ENCODE measurements around the gene CLPSL2.

Gene CLPSL2, protein sequence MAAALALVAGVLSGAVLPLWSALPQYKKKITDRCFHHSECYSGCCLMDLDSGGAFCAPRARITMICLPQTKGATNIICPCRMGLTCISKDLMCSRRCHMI

DNA sequence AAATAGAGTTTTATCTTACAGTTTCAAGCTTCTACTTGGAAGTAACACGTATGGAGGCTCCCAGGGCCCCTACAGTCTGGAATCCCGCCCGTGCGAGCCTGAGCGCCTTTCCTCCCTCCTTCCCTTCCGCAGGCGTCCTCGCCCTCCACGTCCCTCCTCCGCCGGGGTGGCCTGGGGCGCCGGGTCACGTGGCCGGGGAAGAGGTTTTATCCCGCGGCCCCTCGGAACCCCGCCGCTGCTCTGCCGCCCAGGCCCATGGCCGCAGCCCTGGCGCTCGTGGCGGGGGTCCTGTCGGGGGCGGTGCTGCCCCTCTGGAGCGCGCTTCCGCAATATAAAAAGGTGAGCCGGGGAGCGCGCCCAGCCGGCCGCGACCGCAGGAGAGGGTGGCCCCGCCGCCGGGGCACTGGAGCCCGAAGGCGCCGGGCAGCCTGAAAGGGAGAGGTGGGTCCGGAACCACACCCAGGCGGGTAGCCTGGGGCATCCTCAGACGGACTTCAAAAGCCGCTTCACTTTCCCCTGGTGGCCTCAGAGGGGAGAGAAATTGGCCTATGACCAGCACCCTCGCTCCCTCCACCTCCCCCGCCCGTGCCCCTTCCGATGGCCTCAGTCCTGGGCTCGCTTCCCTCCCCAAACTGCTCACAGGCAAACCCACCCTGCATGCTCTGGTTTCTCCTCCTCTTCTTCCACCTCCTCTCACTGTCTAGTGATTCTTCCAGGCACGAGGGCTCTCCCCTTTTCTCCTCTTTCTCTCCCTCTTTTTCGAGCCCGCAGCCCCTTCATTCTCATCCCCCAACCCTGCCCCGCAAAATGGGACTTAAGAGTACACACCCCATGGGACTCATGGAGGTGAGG lies at the start of gene CLPSL2:
CLPSL2 (plus strand) TSS at position 235 of the 852 bp plus-strand sequence; CDS start at position 256, 21 bp downstream.
- peak within 1 kb of the TSS; percentile 40 for H3K4me3 ChIP-seq (ENCODE audit: insufficient read length, low read depth)
- peaks cover 3% of the 10 kb centered on the region for H3K27me3 ChIP-seq (ENCODE audit: insufficient read depth, insufficient read length)
- H3K36me3 ChIP-seq (ENCODE audit: insufficient read depth, insufficient read length, low read length), result no peaks in the 10 kb centered on the region
- TF ChIP-seq ZNF274 (IDR thresholded peaks at IDR 0.05; ENCODE audit: low read depth, low read length), result no peak
- TF ChIP-seq SUZ12 (IDR thresholded peaks at IDR 0.05; ENCODE audit: extremely low read depth, insufficient read depth, insufficient read length), result no peak
- TF ChIP-seq YY1 (IDR thresholded peaks at IDR 0.05; ENCODE audit: insufficient read depth, insufficient read length), result no peak
- peak within 1 kb of the TSS; percentile 70 for H3K9ac ChIP-seq (ENCODE audit: insufficient read length, low read depth)
- H3K9me3 ChIP-seq (ENCODE audit: insufficient read depth, low read length), result no peaks in the 10 kb centered on the region
- H3K4me1 ChIP-seq (ENCODE audit: insufficient read depth, insufficient read length), result peaks cover 5% of the 10 kb centered on the region
- DNase-seq (ENCODE audit: low read depth, low spot score), result no peak

DNA sequence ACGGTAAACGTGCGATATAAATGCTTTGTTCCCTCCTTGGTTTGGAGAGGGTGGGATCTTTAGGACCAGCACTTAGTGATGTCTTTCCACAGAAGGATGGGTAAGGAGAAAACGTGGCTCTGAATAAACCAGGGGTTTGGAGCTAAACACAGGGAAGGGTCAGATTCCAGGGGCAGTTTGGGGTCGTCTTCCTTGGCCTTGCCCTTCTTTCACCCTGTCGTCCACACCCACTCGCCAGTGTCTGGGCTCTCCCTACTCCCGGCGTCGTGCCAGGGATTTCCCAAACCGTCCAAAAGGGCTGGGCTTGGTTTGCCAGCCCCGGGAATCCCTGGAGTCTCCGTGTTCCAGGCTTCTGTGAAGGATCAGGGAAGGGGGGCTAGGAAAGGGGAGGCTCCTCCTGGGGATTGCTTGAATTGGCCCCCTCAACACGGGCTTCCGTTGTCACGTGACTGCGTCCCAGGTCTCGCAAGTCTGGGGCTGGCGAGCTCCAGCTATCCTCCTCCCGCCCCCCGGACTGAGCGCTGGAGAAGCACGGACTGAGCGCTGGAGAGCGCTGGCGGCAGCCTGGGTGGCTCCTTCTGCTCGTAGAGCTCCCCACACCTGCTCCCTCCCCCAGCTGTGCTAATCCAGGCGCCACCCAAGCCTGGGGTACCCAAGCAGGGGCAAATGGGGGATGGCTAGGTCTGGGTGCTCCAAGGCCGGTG lies 49.0 kb upstream of the CLPSL2 start:
- H3K4me3 ChIP-seq (ENCODE audit: insufficient read length, low read depth), result peak overlapping the region; percentile 74
- TF ChIP-seq SUZ12 (IDR thresholded peaks at IDR 0.05; ENCODE audit: extremely low read depth, insufficient read depth, insufficient read length), result no peak
- TF ChIP-seq ZNF274 (IDR thresholded peaks at IDR 0.05; ENCODE audit: low read depth, low read length), result no peak
- no peak for TF ChIP-seq YY1 (IDR thresholded peaks at IDR 0.05; ENCODE audit: insufficient read depth, insufficient read length)
- H3K9ac ChIP-seq (ENCODE audit: insufficient read length, low read depth), result peak overlapping the region; percentile 87
- no peak for DNase-seq (ENCODE audit: low read depth, low spot score)
- H3K4me1 ChIP-seq (ENCODE audit: insufficient read depth, insufficient read length), result peaks cover 5% of the 10 kb centered on the region
- no peaks in the 10 kb centered on the region for H3K27me3 ChIP-seq (ENCODE audit: insufficient read depth, insufficient read length)
- no peaks in the 10 kb centered on the region for H3K9me3 ChIP-seq (ENCODE audit: insufficient read depth, low read length)
- no peaks in the 10 kb centered on the region for H3K36me3 ChIP-seq (ENCODE audit: insufficient read depth, insufficient read length, low read length)

DNA sequence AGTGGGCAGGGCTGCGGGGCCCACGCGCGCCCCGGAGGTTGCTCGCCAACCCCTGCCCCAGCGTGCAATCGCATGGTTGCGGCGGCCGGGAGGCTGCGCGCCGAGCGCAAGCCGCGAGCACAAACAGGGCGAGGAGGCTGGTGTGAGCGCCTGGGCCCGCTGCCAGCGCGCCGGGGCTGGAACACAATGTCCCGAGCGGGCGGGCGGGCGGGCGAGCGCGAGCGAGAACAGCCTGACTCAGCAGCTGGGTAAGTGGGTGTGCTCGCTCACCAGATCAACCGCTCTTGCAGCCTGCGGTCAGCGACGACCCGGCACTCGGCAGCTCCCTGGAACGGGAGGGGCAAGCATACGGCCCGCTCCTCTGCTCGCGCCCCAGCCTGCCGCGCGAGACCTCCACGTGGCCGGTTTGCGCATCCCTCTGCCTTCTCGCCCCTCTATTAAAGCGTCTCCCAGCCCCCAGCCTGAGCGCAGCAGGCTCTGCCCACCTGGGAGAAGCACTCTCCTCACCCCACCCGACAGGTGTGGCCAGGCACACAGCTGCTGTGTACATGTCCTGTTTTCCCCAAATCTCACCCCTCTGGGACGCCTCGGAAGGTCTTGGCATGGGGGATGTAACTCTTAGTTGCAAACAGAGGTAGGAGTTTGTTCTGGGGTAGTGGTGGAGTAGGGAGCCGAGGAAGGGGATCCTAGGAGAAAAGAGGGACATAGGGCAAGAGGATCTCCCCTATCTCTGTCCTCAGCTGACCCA lies 48.3 kb upstream of the CLPSL2 start:
- no peaks in the 10 kb centered on the region for H3K27me3 ChIP-seq (ENCODE audit: insufficient read depth, insufficient read length)
- peaks cover 5% of the 10 kb centered on the region for H3K4me1 ChIP-seq (ENCODE audit: insufficient read depth, insufficient read length)
- H3K4me3 ChIP-seq (ENCODE audit: insufficient read length, low read depth), result peak overlapping the region; percentile 74
- TF ChIP-seq ZNF274 (IDR thresholded peaks at IDR 0.05; ENCODE audit: low read depth, low read length) (no peak), YY1 (IDR thresholded peaks at IDR 0.05; ENCODE audit: insufficient read depth, insufficient read length) (no peak), SUZ12 (IDR thresholded peaks at IDR 0.05; ENCODE audit: extremely low read depth, insufficient read depth, insufficient read length) (no peak)
- no peaks in the 10 kb centered on the region for H3K9me3 ChIP-seq (ENCODE audit: insufficient read depth, low read length)
- H3K9ac ChIP-seq (ENCODE audit: insufficient read length, low read depth), result peak overlapping the region; percentile 90
- no peaks in the 10 kb centered on the region for H3K36me3 ChIP-seq (ENCODE audit: insufficient read depth, insufficient read length, low read length)
- DNase-seq (ENCODE audit: low read depth, low spot score), result no peak

DNA sequence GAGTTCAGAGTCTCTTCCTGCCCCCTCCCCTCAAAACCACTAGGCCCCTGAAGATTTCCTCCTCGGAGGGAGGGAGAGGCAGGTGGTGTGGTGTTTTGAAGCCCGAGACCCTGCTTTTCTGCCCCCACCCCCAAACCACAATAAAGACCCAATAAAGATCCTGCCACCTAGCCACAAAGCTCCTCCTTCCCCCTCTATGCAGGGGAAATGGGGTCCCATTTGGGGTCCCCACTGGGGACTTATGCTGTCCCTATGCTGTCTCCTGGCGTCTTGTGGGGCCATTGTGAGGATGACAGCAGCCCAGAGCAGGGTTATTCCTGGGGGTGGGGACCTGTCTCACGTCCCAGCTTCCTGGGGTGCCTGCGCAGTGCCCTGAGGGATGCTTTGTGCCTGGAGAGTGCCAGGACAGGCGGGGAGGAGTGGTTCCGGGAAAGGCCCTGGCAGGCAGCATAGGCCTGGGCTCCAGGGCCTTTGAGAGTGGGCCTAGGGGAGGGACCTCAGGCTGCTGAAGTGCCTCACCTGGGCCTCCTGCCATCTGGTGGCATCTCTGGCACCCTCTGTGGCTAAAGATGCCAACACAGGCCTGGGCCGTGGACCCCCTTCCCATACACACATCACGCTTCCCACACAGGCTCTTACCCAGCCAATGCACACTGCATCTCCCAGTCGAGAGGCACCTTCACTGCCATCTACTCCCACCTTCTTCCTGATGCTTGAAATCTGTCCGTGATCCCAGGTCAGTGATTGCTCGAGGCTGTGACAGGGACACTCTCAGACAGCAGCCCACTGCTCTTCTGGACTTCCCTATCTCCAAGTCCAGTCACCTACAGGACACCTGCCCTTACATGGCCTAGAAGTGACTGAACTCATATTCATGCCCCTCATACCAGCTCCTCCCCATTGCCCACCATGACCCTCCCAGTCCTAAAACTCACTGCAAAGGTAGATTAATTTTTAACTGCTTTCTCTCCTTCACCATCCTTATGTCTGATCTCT lies 47.4 kb upstream of the CLPSL2 start:
- H3K27me3 ChIP-seq (ENCODE audit: insufficient read depth, insufficient read length), result no peaks in the 10 kb centered on the region
- H3K4me3 ChIP-seq (ENCODE audit: insufficient read length, low read depth), result no peak overlapping the region
- H3K9me3 ChIP-seq (ENCODE audit: insufficient read depth, low read length), result no peaks in the 10 kb centered on the region
- peak overlapping the region; percentile 90 for H3K9ac ChIP-seq (ENCODE audit: insufficient read length, low read depth)
- H3K36me3 ChIP-seq (ENCODE audit: insufficient read depth, insufficient read length, low read length), result no peaks in the 10 kb centered on the region
- DNase-seq (ENCODE audit: low read depth, low spot score), result no peak
- peaks cover 5% of the 10 kb centered on the region for H3K4me1 ChIP-seq (ENCODE audit: insufficient read depth, insufficient read length)
- TF ChIP-seq SUZ12 (IDR thresholded peaks at IDR 0.05; ENCODE audit: extremely low read depth, insufficient read depth, insufficient read length) (no peak), ZNF274 (IDR thresholded peaks at IDR 0.05; ENCODE audit: low read depth, low read length) (no peak), YY1 (IDR thresholded peaks at IDR 0.05; ENCODE audit: insufficient read depth, insufficient read length) (no peak)

DNA sequence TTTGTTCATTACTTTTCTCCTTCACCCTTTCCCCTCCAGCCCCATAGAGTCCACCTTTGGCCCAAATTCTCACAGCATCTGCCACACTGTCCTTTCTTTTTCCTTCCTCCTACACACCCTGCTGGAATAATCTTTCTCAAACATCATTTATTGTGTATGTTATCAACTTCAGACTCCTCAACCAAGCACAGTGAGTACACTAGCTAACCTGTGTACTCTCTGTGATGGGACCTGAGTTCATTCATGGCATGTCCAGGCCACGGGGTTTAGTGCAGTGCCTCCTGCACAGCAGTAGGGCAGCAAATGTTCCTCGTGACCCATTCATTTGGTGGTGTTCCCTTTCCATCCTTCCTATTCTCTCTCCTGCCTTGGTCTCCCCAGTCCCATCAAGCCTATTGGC lies 46.7 kb upstream of the CLPSL2 start:
- Histone ChIP-seq H3K9ac (ENCODE audit: insufficient read length, low read depth) (no peak overlapping the region), H3K4me3 (ENCODE audit: insufficient read length, low read depth) (no peak overlapping the region), H3K36me3 (ENCODE audit: insufficient read depth, insufficient read length, low read length) (no peaks in the 10 kb centered on the region), H3K27me3 (ENCODE audit: insufficient read depth, insufficient read length) (no peaks in the 10 kb centered on the region), H3K4me1 (ENCODE audit: insufficient read depth, insufficient read length) (peaks cover 5% of the 10 kb centered on the region), H3K9me3 (ENCODE audit: insufficient read depth, low read length) (no peaks in the 10 kb centered on the region)
- TF ChIP-seq YY1 (IDR thresholded peaks at IDR 0.05; ENCODE audit: insufficient read depth, insufficient read length) (no peak), SUZ12 (IDR thresholded peaks at IDR 0.05; ENCODE audit: extremely low read depth, insufficient read depth, insufficient read length) (no peak), ZNF274 (IDR thresholded peaks at IDR 0.05; ENCODE audit: low read depth, low read length) (no peak)
- no peak for DNase-seq (ENCODE audit: low read depth, low spot score)

Data from NT2/D1 (cell line).